Measurements from ENCODE around the gene TNF.

DNA sequence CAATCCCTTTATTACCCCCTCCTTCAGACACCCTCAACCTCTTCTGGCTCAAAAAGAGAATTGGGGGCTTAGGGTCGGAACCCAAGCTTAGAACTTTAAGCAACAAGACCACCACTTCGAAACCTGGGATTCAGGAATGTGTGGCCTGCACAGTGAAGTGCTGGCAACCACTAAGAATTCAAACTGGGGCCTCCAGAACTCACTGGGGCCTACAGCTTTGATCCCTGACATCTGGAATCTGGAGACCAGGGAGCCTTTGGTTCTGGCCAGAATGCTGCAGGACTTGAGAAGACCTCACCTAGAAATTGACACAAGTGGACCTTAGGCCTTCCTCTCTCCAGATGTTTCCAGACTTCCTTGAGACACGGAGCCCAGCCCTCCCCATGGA lies 2.2 kb downstream of the TNF start:
- TF ChIP-seq ZNF17 (CRISPR knock-in tag; IDR thresholded peaks at IDR 0.05) (no peak), ZNF766 (CRISPR knock-in tag; IDR thresholded peaks at IDR 0.05; ENCODE audit: borderline replicate concordance) (no peak), EZH2 (conservative IDR thresholded peaks at IDR 0.05; ENCODE audit: low read depth, low read length) (no peak), EHMT2 (IDR thresholded peaks at IDR 0.05; ENCODE audit: borderline replicate concordance, low read depth, low read length) (no peak), ZNF749 (CRISPR knock-in tag; IDR thresholded peaks at IDR 0.05; ENCODE audit: borderline replicate concordance) (no peak), ZNF564 (CRISPR knock-in tag; IDR thresholded peaks at IDR 0.05) (no peak), ZBTB7B (CRISPR knock-in tag; IDR thresholded peaks at IDR 0.05) (no peak), ZMYM4 (CRISPR knock-in tag; IDR thresholded peaks at IDR 0.05) (no peak)
- TF ChIP-seq, protein P1, sequence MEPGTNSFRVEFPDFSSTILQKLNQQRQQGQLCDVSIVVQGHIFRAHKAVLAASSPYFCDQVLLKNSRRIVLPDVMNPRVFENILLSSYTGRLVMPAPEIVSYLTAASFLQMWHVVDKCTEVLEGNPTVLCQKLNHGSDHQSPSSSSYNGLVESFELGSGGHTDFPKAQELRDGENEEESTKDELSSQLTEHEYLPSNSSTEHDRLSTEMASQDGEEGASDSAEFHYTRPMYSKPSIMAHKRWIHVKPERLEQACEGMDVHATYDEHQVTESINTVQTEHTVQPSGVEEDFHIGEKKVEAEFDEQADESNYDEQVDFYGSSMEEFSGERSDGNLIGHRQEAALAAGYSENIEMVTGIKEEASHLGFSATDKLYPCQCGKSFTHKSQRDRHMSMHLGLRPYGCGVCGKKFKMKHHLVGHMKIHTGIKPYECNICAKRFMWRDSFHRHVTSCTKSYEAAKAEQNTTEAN (CRISPR knock-in tag; conservative IDR thresholded peaks at IDR 0.05): no peak
- TF ChIP-seq, protein P2, sequence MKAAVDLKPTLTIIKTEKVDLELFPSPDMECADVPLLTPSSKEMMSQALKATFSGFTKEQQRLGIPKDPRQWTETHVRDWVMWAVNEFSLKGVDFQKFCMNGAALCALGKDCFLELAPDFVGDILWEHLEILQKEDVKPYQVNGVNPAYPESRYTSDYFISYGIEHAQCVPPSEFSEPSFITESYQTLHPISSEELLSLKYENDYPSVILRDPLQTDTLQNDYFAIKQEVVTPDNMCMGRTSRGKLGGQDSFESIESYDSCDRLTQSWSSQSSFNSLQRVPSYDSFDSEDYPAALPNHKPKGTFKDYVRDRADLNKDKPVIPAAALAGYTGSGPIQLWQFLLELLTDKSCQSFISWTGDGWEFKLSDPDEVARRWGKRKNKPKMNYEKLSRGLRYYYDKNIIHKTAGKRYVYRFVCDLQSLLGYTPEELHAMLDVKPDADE (CRISPR knock-in tag; IDR thresholded peaks at IDR 0.05): no peak
- TF ChIP-seq, protein P3, sequence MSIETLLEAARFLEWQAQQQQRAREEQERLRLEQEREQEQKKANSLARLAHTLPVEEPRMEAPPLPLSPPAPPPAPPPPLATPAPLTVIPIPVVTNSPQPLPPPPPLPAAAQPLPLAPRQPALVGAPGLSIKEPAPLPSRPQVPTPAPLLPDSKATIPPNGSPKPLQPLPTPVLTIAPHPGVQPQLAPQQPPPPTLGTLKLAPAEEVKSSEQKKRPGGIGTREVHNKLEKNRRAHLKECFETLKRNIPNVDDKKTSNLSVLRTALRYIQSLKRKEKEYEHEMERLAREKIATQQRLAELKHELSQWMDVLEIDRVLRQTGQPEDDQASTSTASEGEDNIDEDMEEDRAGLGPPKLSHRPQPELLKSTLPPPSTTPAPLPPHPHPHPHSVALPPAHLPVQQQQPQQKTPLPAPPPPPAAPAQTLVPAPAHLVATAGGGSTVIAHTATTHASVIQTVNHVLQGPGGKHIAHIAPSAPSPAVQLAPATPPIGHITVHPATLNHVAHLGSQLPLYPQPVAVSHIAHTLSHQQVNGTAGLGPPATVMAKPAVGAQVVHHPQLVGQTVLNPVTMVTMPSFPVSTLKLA (IDR thresholded peaks at IDR 0.05): no peak
- TF ChIP-seq, protein P4, sequence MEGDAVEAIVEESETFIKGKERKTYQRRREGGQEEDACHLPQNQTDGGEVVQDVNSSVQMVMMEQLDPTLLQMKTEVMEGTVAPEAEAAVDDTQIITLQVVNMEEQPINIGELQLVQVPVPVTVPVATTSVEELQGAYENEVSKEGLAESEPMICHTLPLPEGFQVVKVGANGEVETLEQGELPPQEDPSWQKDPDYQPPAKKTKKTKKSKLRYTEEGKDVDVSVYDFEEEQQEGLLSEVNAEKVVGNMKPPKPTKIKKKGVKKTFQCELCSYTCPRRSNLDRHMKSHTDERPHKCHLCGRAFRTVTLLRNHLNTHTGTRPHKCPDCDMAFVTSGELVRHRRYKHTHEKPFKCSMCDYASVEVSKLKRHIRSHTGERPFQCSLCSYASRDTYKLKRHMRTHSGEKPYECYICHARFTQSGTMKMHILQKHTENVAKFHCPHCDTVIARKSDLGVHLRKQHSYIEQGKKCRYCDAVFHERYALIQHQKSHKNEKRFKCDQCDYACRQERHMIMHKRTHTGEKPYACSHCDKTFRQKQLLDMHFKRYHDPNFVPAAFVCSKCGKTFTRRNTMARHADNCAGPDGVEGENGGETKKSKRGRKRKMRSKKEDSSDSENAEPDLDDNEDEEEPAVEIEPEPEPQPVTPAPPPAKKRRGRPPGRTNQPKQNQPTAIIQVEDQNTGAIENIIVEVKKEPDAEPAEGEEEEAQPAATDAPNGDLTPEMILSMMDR (CRISPR knock-in tag; IDR thresholded peaks at IDR 0.05): no peak
